Effector CD8-positive, alpha-beta T cell (primary cell): ENCODE data around the gene COMMD10.
"Not testable (repeated sequence)": the region's sequence is repeated elsewhere in the genome, so short reads cannot be mapped to it uniquely, and the experiment has no call there.

Experiments
- DNase-seq: peaks from one replicate; lab custom pipeline; 2025; lab: John Stamatoyannopoulos, UW

COMMD10 gene

DNA sequence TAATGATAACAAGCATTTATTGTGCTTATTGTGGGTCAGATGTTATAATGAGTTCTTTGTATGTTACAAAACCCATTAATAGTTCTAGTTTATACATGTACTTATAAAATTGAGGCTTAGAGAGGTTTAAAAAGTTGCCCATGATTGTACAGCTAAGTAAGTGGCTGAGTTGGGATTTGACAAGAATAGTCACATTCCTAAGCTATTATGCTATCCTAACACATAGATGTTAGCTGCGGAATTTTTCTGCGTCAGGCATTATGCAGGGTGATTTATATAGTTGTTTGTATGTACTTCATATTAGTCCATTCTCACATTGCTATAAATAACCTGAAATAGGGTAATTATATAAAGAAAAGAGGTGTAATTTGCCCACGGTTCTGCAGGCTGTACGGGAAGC is 12.5 kb downstream of the COMMD10 start:
- no peak for DNase-seq

- no peak for DNase-seq
Observed at GRCh38 chr5:116098998-116099397, 14.2 kb downstream of the COMMD10 start.

DNA sequence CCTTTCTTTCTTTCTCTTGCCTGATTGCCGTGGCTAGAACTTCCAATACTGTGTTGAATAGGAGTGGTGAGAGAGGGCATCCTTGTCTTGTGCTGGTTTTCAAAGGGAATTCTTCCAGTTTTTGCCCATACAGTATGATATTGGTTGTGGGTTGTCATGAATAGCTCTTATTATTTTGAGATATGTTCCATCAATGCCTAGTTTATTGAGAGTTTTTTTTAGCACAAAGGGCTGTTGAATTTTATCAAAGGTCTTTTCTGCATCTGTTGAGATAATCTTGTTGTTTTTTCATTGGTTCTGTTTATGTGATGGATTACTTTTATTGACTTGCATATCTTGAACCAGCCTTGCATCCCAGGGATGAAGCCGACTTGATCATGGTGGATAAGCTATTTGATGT is 20.1 kb downstream of the COMMD10 start:
- DNase-seq: not testable (repeated sequence)

DNA sequence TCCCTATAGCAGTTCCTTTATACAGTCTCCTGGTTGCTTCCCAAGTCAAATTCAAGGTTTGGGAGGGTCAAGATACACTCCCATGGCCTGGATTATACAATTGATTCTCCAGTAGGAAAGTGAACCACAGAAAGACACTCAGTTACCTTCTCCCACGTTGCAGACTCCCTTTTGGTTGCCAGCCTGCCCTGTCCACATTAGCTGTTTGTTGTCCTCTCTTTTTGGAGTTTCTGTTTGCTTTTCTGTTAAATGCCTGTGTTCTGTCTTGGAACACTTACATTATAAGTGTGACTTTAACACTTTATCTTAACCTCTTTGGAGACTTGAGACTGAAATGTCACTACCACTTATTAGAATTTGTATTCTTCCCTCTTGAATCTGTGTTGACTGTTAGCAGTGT is 30.3 kb downstream of the COMMD10 start:
- no peak for DNase-seq

DNA sequence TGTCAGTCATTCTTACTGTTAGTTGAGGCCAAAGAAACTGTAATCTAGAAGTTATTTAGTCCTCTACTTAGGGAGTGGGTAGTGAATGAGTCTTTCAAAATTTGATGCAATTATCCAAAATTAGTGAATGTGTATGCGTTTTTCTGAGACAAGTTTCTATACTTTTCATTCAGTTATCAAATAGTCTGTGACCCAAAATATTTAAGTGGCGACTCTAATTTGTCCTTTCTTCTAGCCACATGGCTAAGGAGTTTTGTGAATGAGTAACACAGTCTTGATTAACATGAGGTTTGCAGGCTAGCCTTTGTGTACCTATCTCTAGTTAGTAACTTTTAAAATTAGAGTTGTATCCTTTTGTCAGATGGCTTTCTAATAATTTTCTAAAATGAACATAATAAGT is 45.6 kb downstream of the COMMD10 start:
- DNase-seq: no peak

DNA sequence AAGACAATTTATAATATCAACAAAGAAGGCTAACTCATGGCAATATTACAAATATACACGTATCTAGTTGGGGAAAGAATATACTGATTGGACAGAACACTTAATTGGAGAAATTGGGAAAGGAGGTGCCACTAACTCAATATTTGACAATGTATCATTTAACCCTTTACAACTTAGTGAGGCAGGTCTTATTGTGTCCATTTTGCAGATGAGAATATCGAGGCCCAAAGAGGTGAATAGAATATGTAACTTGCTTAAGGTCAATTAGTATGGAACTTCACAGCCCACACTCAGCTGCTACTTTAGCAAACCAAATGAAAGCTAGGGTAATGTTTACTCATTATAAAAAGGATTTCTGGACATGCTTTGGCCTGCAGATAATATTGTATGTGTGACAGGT is 46.2 kb downstream of the COMMD10 start:
- no peak for DNase-seq

- DNase-seq: no peak
Observed at GRCh38 chr5:116133281-116133680, 48.5 kb downstream of the COMMD10 start.

- DNase-seq: no peak
Observed at GRCh38 chr5:116135344-116135743, 50.5 kb downstream of the COMMD10 start.

GRCh38 chr5:116137544-116138378 is 52.9 kb downstream of the COMMD10 start:
- no peak for DNase-seq

GRCh38 chr5:116142495-116142894 is 57.7 kb downstream of the COMMD10 start:
- DNase-seq: no peak

DNA sequence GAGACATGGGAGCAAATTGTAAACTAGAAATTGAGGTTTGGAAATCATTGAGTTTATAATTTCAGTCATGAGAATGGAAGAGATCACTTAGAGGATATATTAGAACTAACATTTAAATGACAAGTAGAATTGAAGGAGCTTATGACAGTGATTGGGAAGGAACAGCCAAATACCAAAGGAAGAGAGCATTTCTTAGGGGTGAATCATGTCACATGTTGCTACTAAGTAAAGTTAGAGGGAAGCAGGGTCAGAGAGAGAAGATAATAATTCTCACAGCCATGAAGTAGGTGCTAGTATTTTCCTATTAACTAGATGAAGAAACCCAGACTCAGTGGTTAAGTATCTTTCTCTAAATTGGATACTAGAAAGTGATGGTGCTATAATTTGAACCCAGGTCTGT is 59.3 kb downstream of the COMMD10 start:
- DNase-seq: no peak

DNA sequence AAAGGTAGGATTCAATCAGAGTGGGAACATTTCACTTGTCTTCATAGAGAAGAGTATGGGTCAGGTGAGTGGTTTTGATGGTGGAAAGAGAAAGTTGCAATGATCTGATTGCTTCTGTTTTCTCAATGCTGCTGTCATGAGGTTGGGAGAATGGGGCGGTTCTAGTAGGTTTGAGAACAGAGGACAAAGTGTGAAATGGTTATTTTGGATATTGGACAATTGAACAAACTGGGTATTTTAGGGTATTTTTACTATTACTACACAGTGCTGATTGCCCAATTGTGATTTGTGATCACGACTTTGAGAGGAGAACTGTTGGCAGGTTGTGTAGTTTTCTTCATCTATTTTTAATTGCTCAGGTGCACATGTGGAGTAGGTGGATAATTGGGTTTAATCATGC is 60.2 kb downstream of the COMMD10 start:
- no peak for DNase-seq

DNA sequence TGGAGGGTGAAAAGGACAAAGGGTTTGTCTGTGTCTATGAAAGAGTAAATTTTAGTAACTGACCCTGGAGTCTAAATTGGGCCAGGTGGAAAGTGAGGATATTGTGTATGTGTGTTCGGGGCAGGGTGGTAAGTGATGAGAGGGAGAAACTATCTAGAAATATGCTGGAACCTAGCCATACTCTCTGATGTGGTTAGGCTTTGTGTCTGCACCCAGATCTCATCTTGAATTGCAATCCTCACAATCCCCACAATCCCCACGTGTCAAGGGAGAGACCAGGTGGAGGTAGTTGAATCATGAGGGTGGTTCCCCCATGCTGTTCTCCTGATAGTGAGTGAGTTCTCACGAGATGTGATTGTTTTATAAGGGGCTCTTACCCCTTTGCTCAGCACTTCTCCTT is 60.6 kb downstream of the COMMD10 start:
- no peak for DNase-seq

GRCh38 chr5:116152169-116152568 is 67.3 kb downstream of the COMMD10 start:
- DNase-seq: no peak

- no peak for DNase-seq
Observed at GRCh38 chr5:116153687-116154174, 68.9 kb downstream of the COMMD10 start.

DNA sequence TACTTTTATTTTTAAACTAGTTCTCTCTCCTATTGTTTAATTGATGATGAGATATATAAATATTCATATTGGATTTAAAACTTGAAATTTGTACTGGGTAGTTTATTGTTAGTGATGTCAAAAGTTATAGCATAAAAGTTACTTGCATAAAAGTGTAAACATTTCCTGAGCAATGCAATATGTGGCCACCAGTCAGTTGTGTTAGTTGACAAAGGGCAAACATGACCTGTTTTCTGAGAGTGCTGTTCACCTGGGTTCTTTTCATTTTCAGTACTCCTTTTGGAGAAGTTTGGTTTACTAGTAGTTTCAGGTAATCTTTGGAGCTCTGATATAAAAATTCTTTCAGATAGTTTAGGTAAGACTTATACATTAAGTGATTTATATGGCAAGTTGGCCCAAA is 69.4 kb downstream of the COMMD10 start:
- DNase-seq: no peak

DNA sequence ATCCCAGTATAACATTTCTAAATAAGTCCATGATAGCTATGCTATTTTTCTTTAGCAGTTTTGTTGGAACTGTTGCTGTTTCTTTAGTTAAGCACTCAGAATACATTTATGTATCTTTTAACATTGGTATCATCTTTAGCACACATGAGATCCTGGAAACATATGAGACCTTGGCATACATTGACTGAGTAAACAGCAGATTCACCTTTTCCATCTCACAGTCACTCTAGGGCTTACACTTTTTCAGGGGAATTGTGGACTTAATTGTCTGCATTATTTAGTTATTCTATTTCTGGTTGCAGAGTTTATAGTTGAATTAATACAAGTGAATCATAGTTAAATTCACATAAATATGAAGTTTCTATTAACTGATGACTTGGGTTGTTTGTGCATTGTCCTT is 70.1 kb downstream of the COMMD10 start:
- no peak for DNase-seq

DNA sequence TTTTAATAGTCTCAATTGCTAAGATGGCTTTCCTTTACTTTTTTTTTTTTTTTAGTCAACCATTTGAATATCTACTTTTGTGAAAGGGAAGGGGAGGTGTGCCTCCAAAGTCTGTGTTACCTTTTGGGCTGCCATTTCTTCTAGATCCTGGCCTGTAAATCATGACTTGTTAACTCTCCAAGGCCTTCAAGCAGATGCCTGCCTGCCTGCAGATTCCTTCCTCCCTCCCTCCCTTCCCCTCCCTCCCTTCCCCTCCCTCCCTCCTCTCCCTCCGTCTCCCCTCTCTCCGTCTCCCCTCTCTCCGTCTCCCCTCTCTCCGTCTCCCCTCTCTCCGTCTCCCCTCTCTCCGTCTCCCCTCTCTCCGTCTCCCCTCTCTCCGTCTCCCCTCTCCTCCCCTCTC is 73.1 kb downstream of the COMMD10 start:
- DNase-seq: no peak

DNA sequence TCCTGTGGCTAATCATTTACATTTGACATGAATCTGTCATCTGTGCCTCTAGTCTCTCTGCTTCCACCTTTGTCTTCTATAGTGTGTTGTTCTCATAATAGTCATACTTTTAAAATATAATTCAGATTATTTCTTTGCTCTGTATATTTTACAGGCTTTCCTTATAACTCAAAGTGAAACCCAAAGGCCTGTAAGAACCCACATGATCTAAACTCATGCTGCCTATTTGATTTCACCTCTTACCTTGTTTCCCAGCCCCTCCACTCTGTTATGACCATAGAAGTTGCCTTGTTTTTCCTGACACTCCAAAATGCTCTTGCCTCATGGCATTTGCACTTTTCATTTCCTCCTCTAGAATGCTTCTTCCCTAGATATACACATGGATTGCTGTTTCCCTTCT is 74.2 kb downstream of the COMMD10 start:
- no peak for DNase-seq

GRCh38 chr5:116174111-116174510 is 89.3 kb downstream of the COMMD10 start:
- no peak for DNase-seq

GRCh38 chr5:116176121-116176520 is 91.3 kb downstream of the COMMD10 start:
- no peak for DNase-seq

GRCh38 chr5:116178925-116179324 is 94.1 kb downstream of the COMMD10 start:
- DNase-seq: no peak

DNA sequence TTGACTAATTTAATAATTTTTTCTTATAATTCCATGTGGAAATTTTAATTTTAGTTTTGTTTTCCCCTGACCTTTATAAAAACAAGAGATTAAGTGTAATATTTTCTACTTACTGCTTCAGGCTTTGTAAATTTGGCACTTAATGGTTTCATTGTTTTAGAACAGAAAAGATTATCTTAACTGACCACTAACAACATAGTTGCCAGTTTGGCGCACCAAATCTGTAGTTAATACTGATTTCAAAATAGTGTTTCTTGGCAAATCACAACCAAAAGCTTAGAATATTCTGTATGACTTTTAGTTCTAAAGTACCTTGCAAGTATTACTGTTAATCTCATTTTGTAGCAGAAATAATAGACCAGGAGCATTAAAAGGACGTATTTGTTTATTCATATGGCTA is 124.3 kb downstream of the COMMD10 start:
- DNase-seq: no peak

DNA sequence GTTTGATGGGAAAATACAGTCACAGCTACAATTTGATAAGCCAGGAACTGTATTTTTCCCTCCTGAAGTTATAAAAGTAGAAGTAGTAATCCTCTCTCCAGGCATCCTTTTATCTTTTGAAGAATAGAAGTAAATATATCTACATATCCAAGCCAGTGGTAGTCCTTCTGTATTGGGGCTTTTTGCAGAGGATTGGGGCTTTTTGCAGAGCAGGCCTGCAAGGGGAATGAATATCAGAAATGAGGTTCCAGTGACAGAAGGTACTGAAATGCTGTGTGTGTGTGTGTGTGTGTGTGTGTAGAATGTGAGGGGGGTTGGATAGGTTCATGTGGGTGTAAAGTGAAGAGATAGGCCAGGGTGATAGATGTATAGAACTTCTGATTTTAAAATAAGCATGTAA is 127.4 kb downstream of the COMMD10 start:
- no peak for DNase-seq
